T-helper 2 cell treated with Interferon-gamma antibody and Interleukin-4, amounts not matched to agents 5 μg/mL and 100 μg/mL, for 36 hours (primary cell): ENCODE results near the gene MRPS9.

Experiments used
- DNase-seq: peaks from one replicate; pipeline ENCODE4 v3.0.0; 2021; ENCODE audit warnings: low spot score
- H3K27ac Mint-ChIP-seq: one replicate; pipeline ENCODE4 v1.8.0; 2021; ENCODE audit warnings: mild to moderate bottlenecking, mixed read lengths
- H3K27me3 Mint-ChIP-seq: one replicate; pipeline ENCODE4 v1.8.0; 2021; ENCODE audit warnings: low read depth, mixed read lengths
- H3K36me3 Mint-ChIP-seq: one replicate; pipeline ENCODE4 v1.8.0; 2021; ENCODE audit warnings: low read depth, mixed read lengths
- H3K4me1 Mint-ChIP-seq: one replicate; pipeline ENCODE4 v1.8.0; 2021; ENCODE audit warnings: low read depth, mixed read lengths
- H3K4me3 Mint-ChIP-seq: one replicate; pipeline ENCODE4 v1.8.0; 2022; ENCODE audit warnings: mild to moderate bottlenecking, moderate library complexity, mixed read lengths
- H3K9me3 Mint-ChIP-seq: one replicate; pipeline ENCODE4 v1.8.0; 2021; ENCODE audit warnings: mixed read lengths

Gene MRPS9

GRCh38 chr2:105142239-105142638 lies 104.4 kb downstream of the MRPS9 start:
- H3K4me3 Mint-ChIP-seq: no peak overlapping the region
- H3K9me3 Mint-ChIP-seq: no peaks in the 10 kb centered on the region
- DNase-seq: no peak
- peaks cover 5% of the 10 kb centered on the region for H3K4me1 Mint-ChIP-seq
- no peaks in the 10 kb centered on the region for H3K36me3 Mint-ChIP-seq
- H3K27ac Mint-ChIP-seq: no peak overlapping the region
- H3K27me3 Mint-ChIP-seq: peaks cover 33% of the 10 kb centered on the region

GRCh38 chr2:105143094-105143466 lies 105.2 kb downstream of the MRPS9 start:
- H3K9me3 Mint-ChIP-seq: no peaks in the 10 kb centered on the region
- no peaks in the 10 kb centered on the region for H3K36me3 Mint-ChIP-seq
- DNase-seq: no peak
- peaks cover 5% of the 10 kb centered on the region for H3K4me1 Mint-ChIP-seq
- peak overlapping the region; percentile 77 for H3K4me3 Mint-ChIP-seq
- no peak overlapping the region for H3K27ac Mint-ChIP-seq
- peaks cover 35% of the 10 kb centered on the region for H3K27me3 Mint-ChIP-seq

GRCh38 chr2:105143467-105144151 lies 105.7 kb downstream of the MRPS9 start:
- H3K27me3 Mint-ChIP-seq: peaks cover 36% of the 10 kb centered on the region
- H3K9me3 Mint-ChIP-seq: no peaks in the 10 kb centered on the region
- peaks cover 5% of the 10 kb centered on the region for H3K4me1 Mint-ChIP-seq
- peak overlapping the region; percentile 77 for H3K4me3 Mint-ChIP-seq
- no peak overlapping the region for H3K27ac Mint-ChIP-seq
- H3K36me3 Mint-ChIP-seq: no peaks in the 10 kb centered on the region
- DNase-seq: peak; percentile 27

GRCh38 chr2:105144152-105144940 lies 106.5 kb downstream of the MRPS9 start:
- no peaks in the 10 kb centered on the region for H3K9me3 Mint-ChIP-seq

GRCh38 chr2:105144941-105145300 lies 107.1 kb downstream of the MRPS9 start:
- Mint-ChIP-seq H3K27ac (no peak overlapping the region), H3K36me3 (no peaks in the 10 kb centered on the region), H3K9me3 (no peaks in the 10 kb centered on the region), H3K4me1 (peaks cover 5% of the 10 kb centered on the region), H3K27me3 (peaks cover 36% of the 10 kb centered on the region), H3K4me3 (peak overlapping the region; percentile 79)
- DNase-seq: no peak

More at GRCh38 chr2:105144152-105144940, 106.5 kb downstream of the MRPS9 start:
- H3K27ac Mint-ChIP-seq: no peak overlapping the region
- peaks cover 36% of the 10 kb centered on the region for H3K27me3 Mint-ChIP-seq
- DNase-seq: no peak
- H3K4me1 Mint-ChIP-seq: peaks cover 5% of the 10 kb centered on the region
- H3K36me3 Mint-ChIP-seq: no peaks in the 10 kb centered on the region
- peak overlapping the region; percentile 79 for H3K4me3 Mint-ChIP-seq

- H3K27me3 Mint-ChIP-seq: peaks cover 20% of the 10 kb centered on the region
Measured at GRCh38 chr2:105149272-105149671, 111.4 kb downstream of the MRPS9 start.

More at GRCh38 chr2:105149272-105149671, 111.4 kb downstream of the MRPS9 start:
- H3K4me3 Mint-ChIP-seq: no peak overlapping the region
- no peak overlapping the region for H3K27ac Mint-ChIP-seq
- no peaks in the 10 kb centered on the region for H3K9me3 Mint-ChIP-seq
- peaks cover 5% of the 10 kb centered on the region for H3K4me1 Mint-ChIP-seq
- DNase-seq: no peak
- no peaks in the 10 kb centered on the region for H3K36me3 Mint-ChIP-seq
